ENCODE data around the gene CERKL. TPM values are rescaled to one million over a fixed set of nuclear protein-coding genes. Genes with fewer than 3 reads are reported as not detected.

Gene CERKL
- total and polyA plus RNA-seq, 2 of the 13 experiments (the other 11 are each of a cell fraction or from before 2014, with no cell fraction given) = not detected

- no peak for FAIRE-seq
- Histone ChIP-seq H3K27me3 (ENCODE audit: control insufficient read depth in 1 of 2, insufficient read depth in 2 of 2, low read length in 2 of 2) (no peaks in the 10 kb centered on the region), H3K36me3 (replicated peaks in 1 of 2; ENCODE audit: control insufficient read depth in 1 of 2, insufficient read depth in 2 of 2, low read length in 2 of 2) (no peaks in the 10 kb centered on the region), H3K9ac (ENCODE audit: insufficient read depth, low read depth, low read length) (no peak overlapping the region), H3K9me3 (ENCODE audit: low read length) (no peaks in the 10 kb centered on the region), H3K27ac (ENCODE audit: extremely low read length, insufficient read depth, low read length) (no peak overlapping the region), H3K4me1 (ENCODE audit: insufficient read depth, low read length) (no peaks in the 10 kb centered on the region), H3K4me2 (ENCODE audit: low read depth, low read length) (no peak overlapping the region), H2AFZ (ENCODE audit: low read length) (no peak overlapping the region), H3K4me3 (replicated peaks in 1 of 3; ENCODE audit: insufficient read depth in 1 of 3, low read depth in 2 of 3, low read length in 3 of 3) (no peak overlapping the region), H3K79me2 (ENCODE audit: insufficient read depth, low read length) (no peaks in the 10 kb centered on the region), H4K20me1 (ENCODE audit: insufficient read depth, low read length) (no peaks in the 10 kb centered on the region)
- intact Hi-C loops (cut with micrococcal nuclease; ENCODE audit: unreplicated experiment) (no loop called here), in situ Hi-C loops (cut with HindIII; ENCODE audit: extremely low pct_ligation_motif_present, low pct_unique_long_range_greater_than_20kb) (no loop called here)
- ChIA-PET CTCF (ENCODE audit: low intra/inter-chr PET ratio, low total read pairs) (no interaction called here), POLR2A (no interaction called here)
- DNase-seq (ENCODE audit: low spot score) = no peak
- no peak for ATAC-seq
- no TSS peak for BruUV-seq (replicated peaks)
- 14% methylated on average over 5 of the region's 5 CpGs for WGBS (ENCODE audit: low lambda C conversion rate)
- TF ChIP-seq ZNF660 (CRISPR knock-in tag; IDR thresholded peaks at IDR 0.05; ENCODE audit: borderline replicate concordance, low read depth) (no peak), FOXJ3 (CRISPR knock-in tag; IDR thresholded peaks at IDR 0.05; ENCODE audit: borderline replicate concordance) (no peak), ZNF260 (CRISPR knock-in tag; IDR thresholded peaks at IDR 0.05; ENCODE audit: borderline replicate concordance, low read depth) (no peak), IKZF4 (CRISPR knock-in tag; IDR thresholded peaks at IDR 0.05; ENCODE audit: borderline replicate concordance, low read depth, not compliant biosample characterization) (no peak), ZNF407 (CRISPR knock-in tag; IDR thresholded peaks at IDR 0.05; ENCODE audit: not compliant biosample characterization) (no peak), CHCHD3 (CRISPR knock-in tag; IDR thresholded peaks at IDR 0.05) (no peak), ZNF772 (CRISPR knock-in tag; IDR thresholded peaks at IDR 0.05) (no peak), UBTF (CRISPR knock-in tag; IDR thresholded peaks at IDR 0.05) (no peak), CEBPB (IDR thresholded peaks at IDR 0.05; ENCODE audit: borderline replicate concordance, low read depth, low read length) (no peak), ZNF841 (CRISPR knock-in tag; IDR thresholded peaks at IDR 0.05; ENCODE audit: borderline replicate concordance) (no peak), POLR2AphosphoS2 (IDR thresholded peaks at IDR 0.05; ENCODE audit: low read depth, low read length) (no peak), IRF1 (CRISPR knock-in tag; IDR thresholded peaks at IDR 0.05; ENCODE audit: low read depth) (no peak)
Measured at GRCh38 chr2:181523756-181524155, 133.1 kb downstream of the CERKL start.
